ENCODE measurements around the gene B4GALT6. TPM values are rescaled to one million over a fixed set of nuclear protein-coding genes. Genes with fewer than 3 reads are reported as not detected.

B4GALT6 gene
- total and polyA plus RNA-seq, 9 of the 15 experiments (the other 6 are each of a cell fraction or from before 2014, with no cell fraction given), result 0.03 to 0.27 (median 0.08) TPM

DNA sequence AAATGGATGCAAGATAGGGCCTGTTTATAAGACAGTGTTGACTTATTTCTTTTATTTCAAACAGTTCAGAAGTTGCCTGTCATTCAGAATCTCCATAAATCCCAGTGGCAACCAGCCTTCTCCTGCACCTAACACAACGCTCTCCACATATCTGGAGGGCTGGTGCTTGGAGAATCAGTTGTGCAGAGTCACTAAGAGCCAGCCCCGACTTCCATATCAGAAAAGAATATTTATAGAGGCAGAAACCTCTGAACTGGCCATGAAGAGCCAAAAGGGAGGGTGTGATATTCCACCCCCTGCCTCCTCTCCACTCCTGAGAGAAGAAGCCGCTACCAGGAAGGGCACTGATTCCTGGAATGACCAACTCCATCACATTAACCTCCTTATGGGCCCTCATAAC, 34.0 kb upstream of the B4GALT6 start (continued):
- TF ChIP-seq, protein P1, sequence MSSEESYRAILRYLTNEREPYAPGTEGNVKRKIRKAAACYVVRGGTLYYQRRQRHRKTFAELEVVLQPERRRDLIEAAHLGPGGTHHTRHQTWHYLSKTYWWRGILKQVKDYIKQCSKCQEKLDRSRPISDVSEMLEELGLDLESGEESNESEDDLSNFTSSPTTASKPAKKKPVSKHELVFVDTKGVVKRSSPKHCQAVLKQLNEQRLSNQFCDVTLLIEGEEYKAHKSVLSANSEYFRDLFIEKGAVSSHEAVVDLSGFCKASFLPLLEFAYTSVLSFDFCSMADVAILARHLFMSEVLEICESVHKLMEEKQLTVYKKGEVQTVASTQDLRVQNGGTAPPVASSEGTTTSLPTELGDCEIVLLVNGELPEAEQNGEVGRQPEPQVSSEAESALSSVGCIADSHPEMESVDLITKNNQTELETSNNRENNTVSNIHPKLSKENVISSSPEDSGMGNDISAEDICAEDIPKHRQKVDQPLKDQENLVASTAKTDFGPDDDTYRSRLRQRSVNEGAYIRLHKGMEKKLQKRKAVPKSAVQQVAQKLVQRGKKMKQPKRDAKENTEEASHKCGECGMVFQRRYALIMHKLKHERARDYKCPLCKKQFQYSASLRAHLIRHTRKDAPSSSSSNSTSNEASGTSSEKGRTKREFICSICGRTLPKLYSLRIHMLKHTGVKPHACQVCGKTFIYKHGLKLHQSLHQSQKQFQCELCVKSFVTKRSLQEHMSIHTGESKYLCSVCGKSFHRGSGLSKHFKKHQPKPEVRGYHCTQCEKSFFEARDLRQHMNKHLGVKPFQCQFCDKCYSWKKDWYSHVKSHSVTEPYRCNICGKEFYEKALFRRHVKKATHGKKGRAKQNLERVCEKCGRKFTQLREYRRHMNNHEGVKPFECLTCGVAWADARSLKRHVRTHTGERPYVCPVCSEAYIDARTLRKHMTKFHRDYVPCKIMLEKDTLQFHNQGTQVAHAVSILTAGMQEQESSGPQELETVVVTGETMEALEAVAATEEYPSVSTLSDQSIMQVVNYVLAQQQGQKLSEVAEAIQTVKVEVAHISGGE (CRISPR knock-in tag; IDR thresholded peaks at IDR 0.05), result no peak
- TF ChIP-seq, protein P2, sequence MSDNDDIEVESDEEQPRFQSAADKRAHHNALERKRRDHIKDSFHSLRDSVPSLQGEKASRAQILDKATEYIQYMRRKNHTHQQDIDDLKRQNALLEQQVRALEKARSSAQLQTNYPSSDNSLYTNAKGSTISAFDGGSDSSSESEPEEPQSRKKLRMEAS (CRISPR knock-in tag; IDR thresholded peaks at IDR 0.05), result no peak
- TF ChIP-seq HDAC2 (IDR thresholded peaks at IDR 0.05), result no peak
- no peak for TF ChIP-seq ZC3H8 (IDR thresholded peaks at IDR 0.05)
- TF ChIP-seq TEAD4 (IDR thresholded peaks at IDR 0.05; ENCODE audit: low read length), result no peak
- no peak for TF ChIP-seq TEAD4 (CRISPR knock-in tag; IDR thresholded peaks at IDR 0.05; ENCODE audit: borderline replicate concordance)
- no peak for TF ChIP-seq KAT8 (IDR thresholded peaks at IDR 0.05; ENCODE audit: low read depth)
- TF ChIP-seq ZNF253 (CRISPR knock-in tag; conservative IDR thresholded peaks at IDR 0.05), result no peak
- no peak for TF ChIP-seq ESRRB (CRISPR knock-in tag; IDR thresholded peaks at IDR 0.05; ENCODE audit: borderline replicate concordance)
- TF ChIP-seq, protein P3, sequence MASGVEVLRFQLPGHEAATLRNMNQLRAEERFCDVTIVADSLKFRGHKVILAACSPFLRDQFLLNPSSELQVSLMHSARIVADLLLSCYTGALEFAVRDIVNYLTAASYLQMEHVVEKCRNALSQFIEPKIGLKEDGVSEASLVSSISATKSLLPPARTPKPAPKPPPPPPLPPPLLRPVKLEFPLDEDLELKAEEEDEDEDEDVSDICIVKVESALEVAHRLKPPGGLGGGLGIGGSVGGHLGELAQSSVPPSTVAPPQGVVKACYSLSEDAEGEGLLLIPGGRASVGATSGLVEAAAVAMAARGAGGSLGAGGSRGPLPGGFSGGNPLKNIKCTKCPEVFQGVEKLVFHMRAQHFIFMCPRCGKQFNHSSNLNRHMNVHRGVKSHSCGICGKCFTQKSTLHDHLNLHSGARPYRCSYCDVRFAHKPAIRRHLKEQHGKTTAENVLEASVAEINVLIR (CRISPR knock-in tag; IDR thresholded peaks at IDR 0.05), result no peak
- no peak for TF ChIP-seq RFX7 (CRISPR knock-in tag; IDR thresholded peaks at IDR 0.05)
- no peak for TF ChIP-seq ZNF224 (CRISPR knock-in tag; IDR thresholded peaks at IDR 0.05)
- no peak for TF ChIP-seq ZNF12 (CRISPR knock-in tag; IDR thresholded peaks at IDR 0.05)
- TF ChIP-seq ATF7 (IDR thresholded peaks at IDR 0.05), result no peak
